SK-N-MC (cell line): ENCODE measurements around the gene PTPRG.

ENCODE experiments used
- EZH2 ChIP-seq: fragments of 200-600 bp; sonication (generic); IDR thresholded peaks from one replicate; pipeline ENCODE4 v1.6.1; 2017; ENCODE audit warnings: antibody characterized with exemption
- POLR2AphosphoS5 ChIP-seq: IDR thresholded peaks from 2 replicates; pipeline ENCODE4 v1.6.1; 2012; ENCODE audit warnings: mild to moderate bottlenecking, low read depth, low read length, borderline replicate concordance

GRCh38 chr3:61866153-61866542 lies 304.8 kb downstream of the PTPRG start:
- TF ChIP-seq EZH2 (no peak), POLR2AphosphoS5 (no peak)
